Measurements from ENCODE around the gene FBXW2. TPM values are rescaled to one million over a fixed set of nuclear protein-coding genes. Genes with fewer than 3 reads are reported as not detected.
"Not testable (repeated sequence)": the region's sequence is repeated elsewhere in the genome, so short reads cannot be mapped to it uniquely, and the experiment has no call there.

FBXW2 gene
- polyA plus RNA-seq, 1 of the 3 experiments (the other 2 are of a cell fraction): 40.1 TPM

DNA sequence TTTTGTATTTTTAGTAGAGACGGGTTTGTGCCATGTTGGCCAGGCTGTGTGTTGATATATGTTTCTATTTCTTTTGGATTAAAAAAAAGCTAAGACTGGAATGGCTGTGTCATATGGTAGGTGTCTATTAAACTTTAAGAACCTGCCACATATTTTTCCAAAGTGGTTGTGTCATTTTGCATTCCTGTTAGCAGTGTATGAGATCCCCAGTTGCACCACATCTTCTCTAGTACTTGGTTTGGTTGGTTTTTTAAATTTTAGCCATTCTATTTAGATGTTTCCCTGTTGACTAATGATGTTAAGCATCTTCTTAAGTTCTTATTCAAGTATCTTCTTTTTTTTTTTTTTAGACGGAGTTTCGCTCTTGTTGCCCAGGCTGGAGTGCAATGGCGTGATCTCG, 42.8 kb downstream of the FBXW2 start:
- H3K27ac ChIP-seq (ENCODE audit: low read depth in 2 of 2, low read length in 1 of 2): no peak overlapping the region
- H3K9me3 ChIP-seq: no peaks in the 10 kb centered on the region
- CTCF ChIA-PET: interaction anchor here (0.8 kb wide), 1 partner anchor 139 kb away, joined by 3 read pairs; no protein-coding TSS in a partner anchor
- 93% methylated on average over 5 of the region's 5 CpGs for WGBS (ENCODE audit: low lambda C conversion rate)
- no peaks in the 10 kb centered on the region for H3K4me1 ChIP-seq (ENCODE audit: control insufficient read depth in 1 of 2, insufficient read depth in 2 of 2, low read depth in 1 of 2, low read length in 1 of 2)
- no peaks in the 10 kb centered on the region for H3K9me2 ChIP-seq
- no peak for DNase-seq
- no peaks in the 10 kb centered on the region for H3K79me2 ChIP-seq (ENCODE audit: insufficient read depth)
- POLR2A ChIA-PET: no interaction called here
- no peaks in the 10 kb centered on the region for H3K36me3 ChIP-seq (replicated peaks in 1 of 2; ENCODE audit: control insufficient read depth in 1 of 2, insufficient read depth in 2 of 2, low read length in 1 of 2)
- no peaks in the 10 kb centered on the region for H3F3A ChIP-seq (replicated peaks; ENCODE audit: insufficient read depth)
- no peak overlapping the region for H2AFZ ChIP-seq (ENCODE audit: low read depth)
- TF ChIP-seq GATA2 (CRISPR knock-in tag; IDR thresholded peaks at IDR 0.05) (no peak), ELF1 (IDR thresholded peaks at IDR 0.05) (no peak)
- TF ChIP-seq, protein P1, sequence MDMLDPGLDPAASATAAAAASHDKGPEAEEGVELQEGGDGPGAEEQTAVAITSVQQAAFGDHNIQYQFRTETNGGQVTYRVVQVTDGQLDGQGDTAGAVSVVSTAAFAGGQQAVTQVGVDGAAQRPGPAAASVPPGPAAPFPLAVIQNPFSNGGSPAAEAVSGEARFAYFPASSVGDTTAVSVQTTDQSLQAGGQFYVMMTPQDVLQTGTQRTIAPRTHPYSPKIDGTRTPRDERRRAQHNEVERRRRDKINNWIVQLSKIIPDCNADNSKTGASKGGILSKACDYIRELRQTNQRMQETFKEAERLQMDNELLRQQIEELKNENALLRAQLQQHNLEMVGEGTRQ (IDR thresholded peaks at IDR 0.05; ENCODE audit: borderline replicate concordance, low read depth, low read length): no peak
- no peak overlapping the region for H3K9ac ChIP-seq
- H3K4me3 ChIP-seq (ENCODE audit: low read depth in 2 of 2, low read length in 1 of 2): no peak overlapping the region
- no peaks in the 10 kb centered on the region for H4K20me1 ChIP-seq (ENCODE audit: insufficient read depth)
- no peak overlapping the region for H3K4me2 ChIP-seq
- no peaks in the 10 kb centered on the region for H3K27me3 ChIP-seq (ENCODE audit: insufficient read depth)

DNA sequence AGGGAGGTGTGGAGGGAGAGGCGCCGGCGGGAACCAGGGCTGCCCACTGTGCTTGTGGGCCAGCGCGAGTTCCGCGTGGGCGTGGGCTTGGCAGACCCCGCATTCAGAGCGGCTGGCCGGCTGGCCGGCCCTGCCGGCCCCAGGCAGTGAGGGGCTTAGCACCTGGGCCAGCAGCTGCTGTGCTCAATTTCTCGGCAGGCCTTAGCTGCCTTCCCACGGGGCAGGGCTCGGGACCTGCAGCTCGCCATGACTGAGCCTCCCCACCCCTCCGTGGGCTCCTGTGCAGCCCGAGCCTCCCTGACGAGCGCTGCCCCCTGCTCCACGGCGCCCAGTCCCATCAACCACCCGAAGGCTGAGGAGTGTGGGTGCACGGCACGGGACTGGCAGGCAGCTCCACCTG, 46.9 kb downstream of the FBXW2 start:
- H3F3A ChIP-seq (replicated peaks; ENCODE audit: insufficient read depth); H2AFZ ChIP-seq (ENCODE audit: low read depth); H3K9me2 ChIP-seq; DNase-seq; H4K20me1 ChIP-seq (ENCODE audit: insufficient read depth); H3K27ac ChIP-seq (ENCODE audit: low read depth in 2 of 2, low read length in 1 of 2); H3K4me3 ChIP-seq (ENCODE audit: low read depth in 2 of 2, low read length in 1 of 2); H3K36me3 ChIP-seq (replicated peaks in 1 of 2; ENCODE audit: control insufficient read depth in 1 of 2, insufficient read depth in 2 of 2, low read length in 1 of 2); POLR2A ChIA-PET; H3K9me3 ChIP-seq; H3K79me2 ChIP-seq (ENCODE audit: insufficient read depth); H3K4me1 ChIP-seq (ENCODE audit: control insufficient read depth in 1 of 2, insufficient read depth in 2 of 2, low read depth in 1 of 2, low read length in 1 of 2); H3K9ac ChIP-seq; H3K27me3 ChIP-seq (ENCODE audit: insufficient read depth); H3K4me2 ChIP-seq: not testable (repeated sequence)
- CTCF ChIA-PET: interaction anchor here (1.2 to 1.6 kb wide), 2 partner anchors 126 to 574 kb away, joined by 3 to 5 read pairs; no protein-coding TSS in a partner anchor
- WGBS (ENCODE audit: low lambda C conversion rate): 90% methylated on average over 10 of the region's 26 CpGs

DNA sequence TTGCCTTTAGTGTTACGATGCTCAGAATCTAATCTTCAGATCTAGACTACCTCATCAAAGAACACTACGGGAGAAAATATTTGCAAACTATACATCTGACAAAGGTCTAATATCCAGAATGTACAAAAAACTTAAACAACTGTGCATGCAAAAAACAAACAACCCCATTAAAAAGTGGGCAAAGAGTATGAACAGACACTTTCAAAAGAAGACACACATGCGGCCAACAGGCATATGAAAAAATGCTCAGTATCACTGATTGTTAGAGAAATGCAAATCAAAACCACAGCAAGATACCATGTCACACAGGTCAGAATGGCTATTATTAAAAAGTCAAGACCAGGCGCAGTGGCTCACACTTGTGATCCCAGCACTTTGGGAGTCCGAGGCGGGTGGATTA, 47.9 kb downstream of the FBXW2 start:
- no peak overlapping the region for H3K4me2 ChIP-seq
- H3K36me3 ChIP-seq (replicated peaks in 1 of 2; ENCODE audit: control insufficient read depth in 1 of 2, insufficient read depth in 2 of 2, low read length in 1 of 2): no peaks in the 10 kb centered on the region
- no peaks in the 10 kb centered on the region for H3K27me3 ChIP-seq (ENCODE audit: insufficient read depth)
- 94% methylated on average over 4 of the region's 6 CpGs for WGBS (ENCODE audit: low lambda C conversion rate)
- no peaks in the 10 kb centered on the region for H3K79me2 ChIP-seq (ENCODE audit: insufficient read depth)
- no peaks in the 10 kb centered on the region for H3K9me3 ChIP-seq
- H3K4me3 ChIP-seq (ENCODE audit: low read depth in 2 of 2, low read length in 1 of 2): no peak overlapping the region
- no peak overlapping the region for H3K9ac ChIP-seq
- peaks cover 10% of the 10 kb centered on the region for H3F3A ChIP-seq (replicated peaks; ENCODE audit: insufficient read depth)
- no peak overlapping the region for H3K27ac ChIP-seq (ENCODE audit: low read depth in 2 of 2, low read length in 1 of 2)
- no peaks in the 10 kb centered on the region for H3K4me1 ChIP-seq (ENCODE audit: control insufficient read depth in 1 of 2, insufficient read depth in 2 of 2, low read depth in 1 of 2, low read length in 1 of 2)
- POLR2A ChIA-PET: no interaction called here
- no peak overlapping the region for H2AFZ ChIP-seq (ENCODE audit: low read depth)
- no peak for DNase-seq
- CTCF ChIA-PET: interaction anchor here (1.5 to 4.1 kb wide), 3 partner anchors 11 to 315 kb away, joined by 3 to 23 read pairs (median 5); no protein-coding TSS in a partner anchor
- no peaks in the 10 kb centered on the region for H3K9me2 ChIP-seq
- no peaks in the 10 kb centered on the region for H4K20me1 ChIP-seq (ENCODE audit: insufficient read depth)
- no peak for TF ChIP-seq RCOR1 (IDR thresholded peaks at IDR 0.05; ENCODE audit: low read length)
- no peak for TF ChIP-seq ELF1 (IDR thresholded peaks at IDR 0.05)
- TF ChIP-seq ZBTB33 (IDR thresholded peaks at IDR 0.05; ENCODE audit: borderline replicate concordance, low read depth): no peak
- TF ChIP-seq TEAD4 (IDR thresholded peaks at IDR 0.05; ENCODE audit: borderline replicate concordance, insufficient read depth): no peak
- TF ChIP-seq CTCF (IDR thresholded peaks at IDR 0.05): no peak
- no peak for TF ChIP-seq NRF1 (IDR thresholded peaks at IDR 0.05; ENCODE audit: low read depth, low read length)
- TF ChIP-seq RFX5 (IDR thresholded peaks at IDR 0.05; ENCODE audit: low read length): no peak
- no peak for TF ChIP-seq RAD21 (IDR thresholded peaks at IDR 0.05; ENCODE audit: low read length)
- no peak for TF ChIP-seq EZH2phosphoT487 (IDR thresholded peaks at IDR 0.05; ENCODE audit: borderline replicate concordance, low read depth)
- TF ChIP-seq FOXM1 (IDR thresholded peaks at IDR 0.05; ENCODE audit: low read depth): no peak
- TF ChIP-seq USF1 (IDR thresholded peaks at IDR 0.05; ENCODE audit: borderline replicate concordance, low read depth): no peak
- TF ChIP-seq, protein P2, sequence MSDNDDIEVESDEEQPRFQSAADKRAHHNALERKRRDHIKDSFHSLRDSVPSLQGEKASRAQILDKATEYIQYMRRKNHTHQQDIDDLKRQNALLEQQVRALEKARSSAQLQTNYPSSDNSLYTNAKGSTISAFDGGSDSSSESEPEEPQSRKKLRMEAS (IDR thresholded peaks at IDR 0.05; ENCODE audit: low read depth): no peak
- TF ChIP-seq JUND (IDR thresholded peaks at IDR 0.05): no peak
- no peak for TF ChIP-seq NFIC (IDR thresholded peaks at IDR 0.05; ENCODE audit: borderline replicate concordance)
